PFSK-1 (cell line): ENCODE results near the gene ZNF786.

Source experiments
- FOXP2 ChIP-seq: optimal IDR thresholded peaks from 2 replicates; pipeline ENCODE3; 2011; ENCODE audit warnings: borderline replicate concordance, control low read depth, inconsistent platforms; ENCODE audit not compliant: insufficient read depth; ENCODE audit errors: extremely low read length, extremely low read depth
- POLR2AphosphoS5 ChIP-seq: IDR thresholded peaks from 2 replicates; pipeline ENCODE4 v1.6.1; 2012; ENCODE audit warnings: low read depth, mild to moderate bottlenecking, control low read depth, low read length, moderate library complexity
- REST ChIP-seq, 2 experiments: IDR thresholded peaks; 2 replicates each; pipeline versions ENCODE4 v1.6.1 to v1.8.0; 2011 to 2012; ENCODE audit warnings: low read depth in 2 of 2, low read length in 2 of 2, control low read depth in 1 of 2, inconsistent platforms in 1 of 2, mild to moderate bottlenecking in 1 of 2, moderate library complexity in 1 of 2; ENCODE audit not compliant: insufficient read depth in 1 of 2
- SIN3A ChIP-seq: IDR thresholded peaks from 2 replicates; pipeline ENCODE4 v1.6.1; 2012; ENCODE audit warnings: mild to moderate bottlenecking, low read length, moderate library complexity, borderline replicate concordance; ENCODE audit not compliant: insufficient read depth
- TAF1 ChIP-seq: IDR thresholded peaks from 2 replicates; pipeline ENCODE4 v1.6.1; 2012; ENCODE audit warnings: low read length, control low read depth, borderline replicate concordance; ENCODE audit not compliant: insufficient read depth

Gene ZNF786

GRCh38 chr7:149081914-149082313, 8.6 kb downstream of the ZNF786 start:
- TF ChIP-seq SIN3A (no peak), FOXP2 (no peak), REST (IDR thresholded peaks at IDR 0.05; ENCODE audit: insufficient read depth in 1 of 2, low read depth in 2 of 2, low read length in 2 of 2) (no peak), POLR2AphosphoS5 (no peak), TAF1 (no peak)

GRCh38 chr7:149077594-149077993, 12.9 kb downstream of the ZNF786 start:
- TF ChIP-seq SIN3A = no peak
- TF ChIP-seq FOXP2 = no peak
- no peak for TF ChIP-seq POLR2AphosphoS5
- TF ChIP-seq REST (IDR thresholded peaks at IDR 0.05; ENCODE audit: insufficient read depth in 1 of 2, low read depth in 2 of 2, low read length in 2 of 2) = no peak
- no peak for TF ChIP-seq TAF1

GRCh38 chr7:149075286-149075685, 15.2 kb downstream of the ZNF786 start:
- TF ChIP-seq POLR2AphosphoS5 (no peak), SIN3A (no peak), REST (IDR thresholded peaks at IDR 0.05; ENCODE audit: insufficient read depth in 1 of 2, low read depth in 2 of 2, low read length in 2 of 2) (no peak), FOXP2 (no peak), TAF1 (no peak)

- TF ChIP-seq FOXP2 = no peak
- TF ChIP-seq POLR2AphosphoS5 = no peak
- TF ChIP-seq SIN3A = no peak
- no peak for TF ChIP-seq TAF1
- TF ChIP-seq REST (IDR thresholded peaks at IDR 0.05; ENCODE audit: insufficient read depth in 1 of 2, low read depth in 2 of 2, low read length in 2 of 2) = no peak
These were observed 16.2 kb downstream of the ZNF786 start for GRCh38 chr7:149074116-149074885.

DNA sequence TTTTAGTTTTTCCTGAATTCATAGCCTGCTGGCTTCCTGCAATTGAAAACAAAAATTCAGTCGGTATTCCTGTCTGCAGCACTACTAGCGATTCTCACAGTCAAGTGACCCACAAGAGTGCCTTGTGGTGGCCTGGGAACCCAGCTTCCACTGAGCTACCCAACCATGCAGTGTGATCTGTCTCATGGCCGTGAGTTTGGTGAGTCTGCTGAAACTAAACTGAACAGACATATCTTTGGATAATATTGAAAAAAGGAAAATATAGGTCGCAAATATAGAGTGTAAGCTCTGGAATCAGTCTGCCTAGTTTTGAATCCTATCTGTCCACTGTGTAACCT, 18.1 kb downstream of the ZNF786 start:
- TF ChIP-seq TAF1 (no peak), POLR2AphosphoS5 (no peak), SIN3A (no peak), FOXP2 (no peak), REST (IDR thresholded peaks at IDR 0.05; ENCODE audit: insufficient read depth in 1 of 2, low read depth in 2 of 2, low read length in 2 of 2) (no peak)
